ENCODE results near the gene TIMM8A.
"Not testable (repeated sequence)": the region's sequence is repeated elsewhere in the genome, so short reads cannot be mapped to it uniquely, and the experiment has no call there.

Gene TIMM8A

GRCh38 chrX:101347859-101348451 is 587 bp downstream of the TIMM8A start:
- Histone ChIP-seq H3K4me1 (ENCODE audit: control insufficient read depth, insufficient read depth, low read length) (no peaks in the 10 kb centered on the region), H3K4me3 (ENCODE audit: low read length) (peak overlapping the region; percentile 86), H3K27ac (ENCODE audit: low read depth, low read length) (peak overlapping the region; percentile 80), H3K27me3 (ENCODE audit: control insufficient read depth, insufficient read depth, low read length) (no peaks in the 10 kb centered on the region), H3K9ac (ENCODE audit: low read length) (peak overlapping the region; percentile 22), H3K36me3 (ENCODE audit: control insufficient read depth, insufficient read depth, low read length) (no peaks in the 10 kb centered on the region)

- H3K9ac ChIP-seq (ENCODE audit: low read length): no peak overlapping the region
- H3K27ac ChIP-seq (ENCODE audit: low read depth, low read length): no peak overlapping the region
- no peaks in the 10 kb centered on the region for H3K4me1 ChIP-seq (ENCODE audit: control insufficient read depth, insufficient read depth, low read length)
- no peak overlapping the region for H3K4me3 ChIP-seq (ENCODE audit: low read length)
- H3K36me3 ChIP-seq (ENCODE audit: control insufficient read depth, insufficient read depth, low read length): no peaks in the 10 kb centered on the region
- no peaks in the 10 kb centered on the region for H3K27me3 ChIP-seq (ENCODE audit: control insufficient read depth, insufficient read depth, low read length)
Observed at GRCh38 chrX:101337776-101338271, 10.7 kb downstream of the TIMM8A start.

GRCh38 chrX:101334310-101334709 is 14.2 kb downstream of the TIMM8A start:
- not testable (repeated sequence) for H3K4me3 ChIP-seq (ENCODE audit: low read length); H3K4me1 ChIP-seq (ENCODE audit: control insufficient read depth, insufficient read depth, low read length); H3K27ac ChIP-seq (ENCODE audit: low read depth, low read length); H3K36me3 ChIP-seq (ENCODE audit: control insufficient read depth, insufficient read depth, low read length); H3K27me3 ChIP-seq (ENCODE audit: control insufficient read depth, insufficient read depth, low read length); H3K9ac ChIP-seq (ENCODE audit: low read length)

- not testable (repeated sequence) for H3K27ac ChIP-seq (ENCODE audit: low read depth, low read length); H3K9ac ChIP-seq (ENCODE audit: low read length); H3K4me3 ChIP-seq (ENCODE audit: low read length); H3K36me3 ChIP-seq (ENCODE audit: control insufficient read depth, insufficient read depth, low read length); H3K4me1 ChIP-seq (ENCODE audit: control insufficient read depth, insufficient read depth, low read length); H3K27me3 ChIP-seq (ENCODE audit: control insufficient read depth, insufficient read depth, low read length)
Observed at GRCh38 chrX:101326600-101326999, 21.9 kb downstream of the TIMM8A start.

GRCh38 chrX:101303790-101304189 is 44.8 kb downstream of the TIMM8A start:
- no peak overlapping the region for H3K9ac ChIP-seq (ENCODE audit: low read length)
- H3K27ac ChIP-seq (ENCODE audit: low read depth, low read length): no peak overlapping the region
- H3K36me3 ChIP-seq (ENCODE audit: control insufficient read depth, insufficient read depth, low read length): no peaks in the 10 kb centered on the region
- no peaks in the 10 kb centered on the region for H3K4me1 ChIP-seq (ENCODE audit: control insufficient read depth, insufficient read depth, low read length)
- H3K4me3 ChIP-seq (ENCODE audit: low read length): no peak overlapping the region
- no peaks in the 10 kb centered on the region for H3K27me3 ChIP-seq (ENCODE audit: control insufficient read depth, insufficient read depth, low read length)

Data from rectal smooth muscle tissue (tissue), 1 donor.